HG02623 (cell line): ENCODE data around the gene DYNLT2.
A peak's percentile ranks its signal among the peaks of the same experiment; 100 is the strongest.

Source experiments
- ATAC-seq: cut with Tn5 transposase; IDR thresholded peaks from one replicate; pipeline ENCODE4 v1.9.1; 2021; ENCODE audit warnings: moderate library complexity; ENCODE audit not compliant: unreplicated experiment

DYNLT2 gene, protein sequence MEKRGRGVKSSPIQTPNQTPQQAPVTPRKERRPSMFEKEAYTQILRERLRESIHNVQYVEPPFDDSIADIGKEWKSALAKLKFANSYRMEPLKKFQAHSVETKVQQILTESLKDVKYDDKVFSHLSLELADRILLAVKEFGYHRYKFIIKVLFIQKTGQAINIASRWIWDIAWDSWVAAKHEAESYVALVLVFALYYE

DNA sequence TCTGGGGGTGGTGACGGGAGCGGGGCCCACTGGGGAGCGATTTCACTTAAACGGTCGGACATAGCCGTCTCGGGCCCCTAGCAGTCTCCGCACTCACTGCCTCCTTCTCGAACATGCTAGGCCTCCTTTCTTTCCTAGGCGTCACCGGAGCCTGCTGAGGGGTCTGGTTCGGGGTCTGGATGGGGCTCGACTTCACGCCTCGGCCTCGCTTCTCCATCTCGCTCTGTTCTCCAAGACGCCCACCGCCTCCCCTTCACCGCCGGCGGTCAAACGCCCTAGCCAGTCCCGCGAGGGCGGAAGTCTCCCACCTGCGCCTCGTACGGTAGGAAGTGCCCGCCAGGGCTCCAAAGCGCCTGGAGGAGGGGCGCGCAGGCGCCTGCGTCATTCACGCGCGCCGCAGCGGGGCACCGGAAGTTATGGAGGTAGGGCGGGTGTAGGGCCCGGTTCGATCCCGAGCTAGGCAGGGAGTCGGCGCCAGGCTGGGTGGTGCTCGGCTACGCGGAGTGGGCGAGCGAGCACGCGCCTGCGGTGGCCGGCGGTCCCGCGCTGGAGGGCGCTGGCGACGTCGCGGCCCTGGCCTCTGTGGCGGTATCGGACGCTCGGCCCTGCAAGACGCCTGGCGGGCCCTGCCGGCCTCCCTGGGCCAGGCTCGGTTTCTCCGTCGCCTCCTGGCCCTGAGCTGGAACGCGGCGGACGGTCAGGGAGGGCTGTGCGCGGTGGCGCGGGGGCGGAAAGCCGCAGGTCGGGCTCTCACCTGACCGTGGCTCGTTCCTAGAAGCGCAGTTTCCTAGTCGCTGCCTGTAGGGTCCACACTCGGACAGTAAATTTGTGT is at the start of gene DYNLT2, which contains the start of gene ERMARD:
Gene DYNLT2, minus strand, starts transcription at position 331 of the 832 bp plus-strand sequence. Its CDS starts 114 bp downstream, at position 217.
Gene ERMARD, plus strand, starts transcription at position 381 of the 832 bp plus-strand sequence. Its CDS starts 36 bp downstream, at position 417.
- peak; percentile 97 for ATAC-seq

DNA sequence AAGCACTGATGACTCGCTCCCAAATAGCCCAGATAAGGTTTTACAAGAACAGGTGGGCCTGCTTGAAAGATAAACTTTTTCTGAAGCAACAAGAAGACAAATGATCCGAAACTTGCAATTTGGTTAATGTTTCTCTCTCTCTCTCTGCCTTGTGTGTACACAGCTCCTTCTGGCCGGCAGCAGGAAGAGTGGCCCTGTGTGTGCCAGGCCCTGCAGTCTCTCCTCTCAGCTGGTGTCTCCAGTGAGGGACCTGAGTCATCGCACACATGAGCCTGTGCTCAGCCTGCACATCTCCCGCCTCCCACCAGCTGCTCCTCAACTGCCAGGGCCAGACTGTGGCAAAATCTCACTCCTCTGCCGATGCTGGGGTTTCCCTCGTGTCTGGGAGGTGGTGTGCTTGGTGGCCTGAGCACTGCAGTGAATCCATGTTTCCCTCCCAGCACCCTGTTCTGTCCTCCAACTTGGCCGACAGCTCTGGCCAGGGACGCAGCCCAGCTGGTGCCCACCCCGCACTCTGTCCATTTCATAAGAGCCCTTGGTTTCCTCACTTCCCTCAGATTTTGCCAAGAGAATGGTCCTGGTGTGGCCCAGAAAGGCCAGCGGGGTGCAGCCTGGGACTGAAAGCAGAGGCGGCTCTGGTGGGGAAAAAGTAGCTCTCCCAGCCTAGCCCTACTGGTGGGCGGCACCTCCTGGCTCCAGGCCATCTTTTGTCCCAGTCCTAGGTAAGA is 49.5 kb upstream of the DYNLT2 start:
- ATAC-seq, result no peak

DNA sequence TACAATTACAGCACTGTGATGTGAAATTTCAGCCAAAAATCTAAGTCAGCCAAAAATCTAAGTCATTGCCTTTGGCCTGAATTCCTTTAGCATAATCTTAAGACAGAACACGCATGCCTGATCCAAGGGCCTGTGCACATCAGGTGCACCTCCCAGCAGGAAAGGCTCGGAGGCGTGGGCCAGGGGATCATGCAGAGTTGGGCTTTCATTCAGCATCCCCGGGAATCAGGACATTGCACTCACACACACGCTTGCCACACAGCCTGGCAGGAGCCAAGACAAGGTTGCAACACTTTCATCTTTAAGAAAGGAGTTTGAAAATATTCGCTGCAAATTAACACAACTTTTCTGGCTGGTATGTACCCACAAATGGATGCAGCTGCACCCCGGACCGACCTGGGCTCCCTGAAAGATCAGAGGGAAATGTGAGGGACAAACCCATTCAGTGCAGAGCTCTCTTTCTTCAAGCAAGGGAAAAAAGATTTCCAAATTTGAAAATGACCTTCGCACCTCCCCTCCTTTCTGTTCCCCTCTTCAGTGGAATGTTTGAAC is 48.8 kb upstream of the DYNLT2 start:
- ATAC-seq, result no peak

DNA sequence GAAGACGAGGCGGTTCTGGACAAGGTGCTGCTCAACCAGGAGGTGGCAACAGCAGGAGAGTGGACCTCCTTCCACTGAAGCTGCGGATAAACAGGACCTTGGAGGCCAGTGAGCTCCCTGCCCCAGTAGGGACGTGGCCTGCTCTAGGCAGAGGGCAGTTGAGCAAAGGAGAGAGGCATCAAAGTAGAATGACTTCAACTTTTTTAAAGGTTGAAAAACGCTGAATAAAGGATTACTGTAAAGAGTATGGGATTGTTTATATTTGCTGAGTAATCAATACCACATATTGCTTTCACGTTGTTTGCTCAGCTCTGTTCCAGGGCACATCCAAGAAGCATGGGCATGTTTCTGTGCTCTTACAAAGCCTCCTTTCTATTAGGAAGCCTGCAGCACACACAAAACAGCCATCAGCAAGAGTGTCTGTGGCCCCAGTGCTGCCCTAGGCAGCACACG is 48.1 kb upstream of the DYNLT2 start:
- no peak for ATAC-seq

DNA sequence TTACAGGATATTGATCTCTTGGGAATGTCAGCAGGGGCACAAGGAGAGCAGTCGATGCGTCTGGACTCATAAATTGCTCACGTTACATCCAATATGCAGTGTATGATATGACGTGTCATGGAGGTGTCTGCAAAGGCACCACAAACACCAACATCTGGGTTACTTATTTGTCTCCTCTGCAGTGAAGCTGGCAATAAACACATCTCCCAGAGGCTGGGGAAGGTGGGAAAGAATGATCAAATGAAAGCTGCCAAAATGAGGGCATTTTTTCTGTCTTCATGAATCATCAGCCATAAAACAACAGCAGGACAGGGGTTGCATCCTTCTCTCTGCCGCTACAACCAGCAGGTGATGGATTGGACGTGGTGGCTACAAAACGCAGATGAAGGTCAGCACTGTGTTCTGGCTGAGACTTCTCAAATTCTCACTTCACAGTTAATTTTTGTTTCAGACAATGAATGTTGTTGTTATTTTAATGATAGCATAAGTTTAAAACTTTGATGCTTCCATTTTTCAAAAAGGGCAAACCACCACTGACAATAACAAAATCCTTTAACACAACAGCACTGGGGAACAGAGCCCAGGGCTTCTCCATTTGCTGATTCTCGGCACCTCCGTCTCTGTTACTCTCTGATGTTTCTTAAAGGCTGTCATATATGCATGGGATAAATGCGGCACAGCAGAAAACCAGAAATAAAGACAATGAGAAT is 47.5 kb upstream of the DYNLT2 start:
- no peak for ATAC-seq

DNA sequence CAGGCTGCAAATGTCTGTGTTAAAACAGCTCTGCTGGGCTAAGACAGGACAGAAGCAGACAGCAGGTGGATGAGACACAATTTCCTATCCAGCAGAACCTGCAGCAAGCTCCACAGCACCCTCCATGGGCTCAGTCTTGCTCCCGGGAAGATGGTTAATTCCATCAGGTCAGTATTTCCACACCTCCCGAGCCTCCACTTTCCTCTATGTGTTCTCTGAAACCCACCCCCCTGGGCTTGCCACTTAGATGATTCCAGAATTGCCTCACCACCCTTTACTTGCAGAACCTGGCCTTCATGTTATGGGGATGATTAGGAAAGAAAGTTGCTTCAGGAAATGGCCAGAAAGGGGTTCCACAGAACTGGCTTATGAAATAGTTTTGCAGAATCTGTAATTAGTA is 43.8 kb upstream of the DYNLT2 start:
- no peak for ATAC-seq

DNA sequence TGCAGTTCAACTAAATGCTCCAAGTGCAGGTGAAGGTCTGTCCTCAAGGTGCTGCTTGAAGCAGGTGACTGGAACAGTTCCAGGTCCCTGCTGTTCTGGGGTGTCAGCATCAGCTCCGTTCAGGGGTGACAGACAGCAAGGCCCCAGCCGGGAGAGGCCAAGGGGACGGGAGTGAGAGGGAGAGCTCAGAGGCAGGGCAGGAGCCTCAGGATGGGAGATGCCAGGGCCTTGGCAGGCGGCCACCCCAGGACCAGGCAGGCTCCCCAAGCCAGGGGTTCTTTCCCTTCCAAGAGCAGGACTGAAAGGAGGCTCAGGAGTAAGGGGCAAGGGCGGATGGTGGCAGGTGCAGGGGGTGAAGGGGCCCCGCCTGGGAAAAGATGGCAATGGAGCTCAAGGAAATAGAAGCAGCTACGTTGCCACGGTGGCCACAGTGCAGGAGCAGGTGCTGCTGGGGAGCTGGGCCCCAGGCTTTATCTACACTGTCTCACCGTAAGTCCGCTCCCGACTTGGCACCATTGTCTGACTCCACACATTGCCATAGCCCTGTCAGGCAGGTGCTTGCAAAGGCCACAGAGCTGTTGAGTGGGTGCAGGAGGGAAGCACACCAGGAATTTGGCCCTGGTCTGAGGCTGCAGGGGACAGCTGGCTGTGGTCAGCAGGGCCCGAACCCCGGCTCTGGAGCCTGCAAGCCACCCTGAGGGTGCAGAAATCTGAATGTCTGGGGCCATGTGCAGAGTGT is 43.1 kb upstream of the DYNLT2 start:
- no peak for ATAC-seq

DNA sequence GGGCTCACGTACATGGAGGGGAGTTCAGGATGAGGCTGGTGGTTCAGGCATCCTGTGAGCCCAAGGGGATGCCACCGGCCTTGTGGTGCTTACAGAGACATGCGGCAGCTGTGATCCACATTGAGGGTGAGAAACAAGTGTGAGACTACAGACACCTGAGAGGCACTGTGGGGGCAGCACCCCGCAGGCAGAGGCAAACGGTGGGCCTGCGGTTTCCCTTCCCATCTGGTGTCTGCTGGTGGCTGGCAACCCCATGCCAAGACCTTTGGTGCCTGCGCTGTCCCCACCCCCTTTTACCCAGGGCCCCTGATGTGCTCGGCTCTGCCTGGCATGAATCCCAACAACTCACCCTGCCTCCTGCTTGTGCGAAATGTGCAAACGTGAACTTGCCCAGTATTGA is 42.0 kb upstream of the DYNLT2 start:
- ATAC-seq, result no peak

DNA sequence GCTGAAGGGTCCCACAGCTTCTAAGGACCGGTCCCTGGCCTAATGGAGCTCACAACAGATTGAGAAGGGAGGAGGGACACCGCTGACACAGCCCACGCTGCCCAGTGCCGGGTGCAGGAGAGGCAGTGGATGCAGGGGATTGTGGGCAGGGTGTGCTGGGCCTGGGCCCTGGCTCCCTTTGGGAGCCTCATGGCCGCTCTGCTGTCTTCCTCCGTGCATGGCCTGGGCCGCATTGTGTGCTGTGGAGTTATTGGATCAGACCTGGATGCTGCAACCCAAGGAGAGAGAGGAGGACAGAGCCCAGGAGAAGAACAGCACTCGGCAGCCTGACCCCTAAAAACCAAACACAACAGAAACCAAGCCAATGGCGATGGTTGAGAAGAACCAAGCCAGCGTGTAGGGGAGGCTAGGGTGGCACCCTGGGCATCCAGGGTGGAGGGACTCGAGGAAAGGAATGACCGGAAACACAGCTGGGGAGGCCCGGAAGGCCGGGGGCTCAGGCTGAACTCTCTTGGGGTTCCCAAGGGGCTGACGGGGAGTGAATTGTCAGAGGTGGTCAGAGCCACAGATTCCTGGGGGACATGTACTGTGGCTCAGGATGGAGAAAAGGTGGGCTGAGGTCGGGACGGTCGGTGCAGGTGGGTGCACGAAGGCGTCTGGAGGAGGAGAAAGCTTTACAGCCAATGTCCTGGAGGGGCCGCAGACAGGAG is 41.1 kb upstream of the DYNLT2 start:
- no peak for ATAC-seq

DNA sequence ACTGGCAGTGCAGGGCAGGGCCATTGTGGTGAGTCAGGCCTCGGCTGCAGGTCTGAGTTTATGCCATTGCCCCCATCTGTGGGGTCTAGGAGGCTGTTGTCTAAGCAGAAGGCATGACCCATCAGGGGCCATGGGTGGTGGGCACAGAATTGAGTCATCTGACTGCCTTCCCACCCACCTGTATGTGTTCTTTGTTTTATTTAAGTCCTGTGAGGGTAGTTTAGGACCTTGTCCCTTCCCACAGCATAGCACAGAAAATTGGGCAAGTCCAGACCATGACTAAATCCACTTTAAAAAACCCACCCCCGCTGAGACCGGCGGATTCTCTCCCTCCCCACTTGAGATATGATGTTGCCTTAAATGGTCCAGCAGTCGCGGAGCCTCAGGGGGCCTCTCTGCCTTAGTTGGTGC is 40.4 kb upstream of the DYNLT2 start:
- ATAC-seq, result no peak

DNA sequence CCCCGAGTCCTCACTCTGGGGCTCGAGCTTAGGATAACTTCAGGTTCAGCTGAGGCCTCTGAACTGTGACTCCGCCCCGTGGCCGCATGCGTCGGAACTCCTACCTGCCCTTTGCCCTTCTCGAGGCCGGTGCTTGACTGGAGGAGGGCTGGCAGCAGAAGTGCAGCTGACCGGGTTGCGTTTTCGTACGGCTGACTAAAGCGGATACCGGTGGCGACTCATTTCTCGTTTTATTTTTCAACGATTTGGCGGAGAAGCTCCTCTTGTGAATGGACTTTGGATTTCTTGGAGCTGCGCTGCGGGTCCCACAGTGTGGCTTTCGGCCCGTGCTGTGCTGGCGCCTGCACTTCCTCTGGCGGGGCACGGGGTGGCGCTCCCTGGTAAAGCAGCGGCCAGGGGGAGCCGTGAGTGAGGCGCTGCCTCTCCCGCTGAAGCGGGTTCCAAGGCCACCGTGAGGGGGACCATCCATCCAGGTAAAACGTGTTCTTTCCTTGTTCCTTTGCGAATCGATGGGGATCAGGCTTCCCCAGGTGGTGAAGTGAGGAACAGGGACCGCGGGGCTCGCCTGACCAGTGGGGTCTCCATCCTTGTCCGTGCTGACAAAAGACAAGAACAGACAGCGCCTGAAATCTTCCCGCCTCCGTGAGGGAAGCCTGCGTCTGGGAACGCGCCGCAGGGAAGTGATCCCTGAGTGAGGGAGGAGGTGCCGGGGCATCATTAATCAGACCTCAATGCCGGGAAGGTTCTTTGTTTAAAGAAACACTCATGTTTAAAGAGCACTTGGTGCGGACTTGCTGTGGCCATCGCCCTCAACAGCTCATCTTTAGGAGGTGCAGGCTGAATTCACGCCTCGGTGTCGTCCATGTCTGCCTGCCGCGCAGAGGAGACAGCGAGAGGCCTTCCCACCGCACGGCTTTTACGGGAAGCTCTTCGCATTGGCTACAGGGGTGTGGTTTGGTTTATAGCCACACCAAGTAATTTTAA is 38.9 kb upstream of the DYNLT2 start:
- peak; percentile 89 for ATAC-seq

DNA sequence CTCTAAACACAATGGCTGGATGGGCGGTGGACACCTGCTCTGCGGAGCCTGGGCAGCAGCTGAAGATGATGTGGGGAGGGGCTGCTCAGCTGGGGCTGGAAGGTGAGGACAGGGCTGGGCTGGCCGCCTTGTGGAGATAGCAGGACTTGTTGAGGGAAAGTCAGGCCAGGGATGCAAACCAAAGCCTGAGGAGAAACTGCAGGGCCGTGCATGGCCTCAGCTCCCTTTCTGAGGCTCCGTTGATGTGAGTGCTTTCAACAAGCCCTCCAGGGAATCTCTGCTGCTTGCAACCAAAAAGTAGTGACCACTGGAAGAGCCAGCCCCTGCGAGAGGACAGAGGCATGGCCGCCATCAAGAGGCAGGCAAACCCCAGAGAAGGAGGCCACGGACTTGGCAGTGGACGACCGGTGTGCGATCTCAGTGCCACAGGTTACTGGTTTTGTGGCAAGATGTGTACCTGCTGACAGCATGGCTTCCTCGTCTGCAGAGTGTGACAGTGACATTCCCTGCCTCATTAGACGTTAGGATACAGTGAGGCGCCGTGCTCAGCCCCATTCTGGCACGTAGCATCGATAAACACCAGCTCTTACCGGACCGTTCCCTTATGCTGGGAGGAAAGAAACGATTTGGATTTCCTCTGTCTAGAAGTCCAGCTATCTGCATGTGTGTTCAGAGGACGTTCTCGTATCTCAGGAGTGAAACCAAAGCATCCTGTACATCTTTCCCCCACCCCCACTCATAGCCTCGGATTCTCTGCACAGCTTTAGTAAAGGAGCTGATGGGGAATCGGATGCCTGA is 38.0 kb upstream of the DYNLT2 start:
- ATAC-seq, result peak; percentile 7

DNA sequence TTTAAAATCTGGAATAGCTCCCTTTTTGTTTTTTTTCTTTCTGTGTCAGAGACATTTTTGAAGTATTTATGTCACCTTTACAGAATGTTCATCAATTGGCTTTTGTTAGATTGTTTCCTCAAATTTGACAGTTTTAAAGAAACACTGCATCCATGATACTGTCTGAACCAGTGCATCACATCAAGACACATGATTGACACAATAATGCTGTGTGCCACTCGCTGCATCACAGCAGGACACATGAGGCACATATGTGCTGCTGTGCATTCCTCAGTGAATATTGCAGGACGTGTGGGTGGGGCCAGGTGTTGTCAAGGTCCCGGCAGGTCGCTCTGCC is 37.4 kb upstream of the DYNLT2 start:
- no peak for ATAC-seq

DNA sequence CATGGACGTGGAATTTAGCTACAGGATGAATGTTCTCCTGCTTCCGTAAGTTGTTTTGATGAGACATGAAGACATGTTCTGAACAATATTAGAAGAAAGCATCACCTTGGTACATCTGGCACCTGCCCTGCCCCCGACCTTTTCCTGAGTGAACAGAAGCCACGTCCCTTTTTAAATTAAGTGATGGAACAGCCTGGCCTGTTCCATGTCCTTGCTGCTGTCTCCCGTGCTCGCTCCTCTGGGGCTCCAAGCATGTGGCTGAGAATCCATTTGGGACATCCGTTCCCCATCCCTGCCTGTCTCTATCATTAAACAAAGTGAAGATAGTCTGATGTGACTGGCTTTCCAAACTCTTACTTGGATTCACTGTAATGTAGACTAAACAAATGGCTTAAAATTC is 36.4 kb upstream of the DYNLT2 start:
- ATAC-seq, result no peak

DNA sequence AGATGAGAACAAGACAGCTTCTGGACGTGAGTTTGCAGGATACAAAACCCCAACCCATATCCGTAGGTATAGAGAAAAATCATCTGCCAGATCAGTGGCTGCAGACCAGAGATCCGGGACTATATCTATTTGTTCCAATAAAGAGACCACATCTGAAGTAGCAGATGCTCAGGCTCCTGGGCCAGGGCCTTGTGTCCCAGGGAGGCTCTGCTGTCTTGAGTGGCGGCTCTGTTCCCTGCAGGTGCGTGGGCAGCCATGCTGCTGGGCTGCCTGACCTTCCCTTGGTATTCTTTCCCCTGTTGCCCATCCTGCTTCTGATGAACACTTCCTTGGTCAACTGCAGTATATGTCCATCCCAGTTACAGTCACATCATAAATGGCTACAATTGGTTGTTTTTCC is 35.0 kb upstream of the DYNLT2 start:
- no peak for ATAC-seq

DNA sequence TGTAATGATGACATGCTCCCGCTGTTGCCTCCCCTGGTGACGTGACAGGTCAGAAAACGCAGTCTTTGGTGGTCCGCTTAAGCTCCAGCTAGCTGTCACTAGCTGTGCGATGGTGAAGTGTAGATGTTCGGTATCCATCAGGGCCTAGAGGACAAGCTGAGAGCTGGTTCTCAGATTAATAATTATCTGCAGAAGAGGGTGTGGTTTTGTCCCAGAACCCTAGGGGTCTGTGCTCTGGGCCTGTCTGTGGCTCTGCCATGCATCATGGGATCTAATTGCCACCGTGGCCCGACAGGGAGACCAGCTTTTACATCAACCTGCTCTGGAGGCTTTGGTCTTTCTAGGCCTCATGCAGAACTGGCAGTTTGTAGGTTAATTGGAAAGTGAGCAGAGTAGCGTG is 34.2 kb upstream of the DYNLT2 start:
- ATAC-seq, result no peak

DNA sequence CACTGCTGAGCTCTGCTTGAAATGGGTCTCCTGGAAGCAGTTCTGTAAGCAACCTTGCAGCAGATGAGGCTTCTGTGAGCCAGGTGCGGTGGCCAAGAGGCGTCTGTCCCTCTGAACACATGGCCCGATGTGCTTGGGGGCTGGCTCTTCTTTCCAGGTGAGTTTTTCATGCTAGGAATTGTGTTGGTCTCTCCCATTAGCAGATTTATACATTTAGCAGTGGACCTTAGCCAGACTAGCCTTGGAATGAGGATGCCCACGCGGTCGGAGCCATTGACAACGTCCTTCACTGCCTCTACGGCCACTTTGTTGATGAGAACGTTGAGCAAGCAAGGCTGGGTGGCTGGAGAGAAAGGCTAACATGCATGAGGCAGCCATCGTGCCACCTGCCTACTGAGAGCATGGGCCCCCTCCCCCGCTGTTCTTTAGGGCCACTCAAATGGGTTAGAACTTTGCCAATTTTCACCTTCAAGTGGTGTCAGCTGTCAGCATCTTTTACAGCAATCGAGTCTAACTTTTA is 33.5 kb upstream of the DYNLT2 start:
- ATAC-seq, result no peak
